ENCODE measurements around the gene LMO7.

Gene LMO7

GRCh38 chr13:75860935-75861334 lies 224.8 kb downstream of the LMO7 start:
- no peak overlapping the region for H3K4ac ChIP-seq (ENCODE audit: low read depth, low read length)
- no peak overlapping the region for H2AK5ac ChIP-seq (ENCODE audit: low read length)
- H4K8ac ChIP-seq (ENCODE audit: low read depth, low read length): no peak overlapping the region
- H3K79me2 ChIP-seq (ENCODE audit: control insufficient read depth, insufficient read depth, low read length): no peaks in the 10 kb centered on the region
- no peak overlapping the region for H3K27ac ChIP-seq (ENCODE audit: low read depth, low read length)
- H3K4me3 ChIP-seq (ENCODE audit: low read length): no peak overlapping the region
- WGBS (ENCODE audit: extremely low coverage, insufficient coverage, low lambda C conversion rate): no CpG with 5 or more reads among the region's 6 CpGs
- H3K18ac ChIP-seq (ENCODE audit: low read length): no peak overlapping the region
- H3K4me2 ChIP-seq (ENCODE audit: low read length): no peak overlapping the region
- H3K27me3 ChIP-seq (ENCODE audit: insufficient read depth, low read length, poor library complexity): no peaks in the 10 kb centered on the region
- H3K36me3 ChIP-seq (ENCODE audit: control insufficient read depth, insufficient read depth, low read length): no peaks in the 10 kb centered on the region
- no peaks in the 10 kb centered on the region for H3K4me1 ChIP-seq (ENCODE audit: control insufficient read depth, low read depth, low read length)
- no peak overlapping the region for H3K9ac ChIP-seq (ENCODE audit: low read length)
- H3K56ac ChIP-seq (ENCODE audit: low read length): no peak overlapping the region
- H2BK120ac ChIP-seq (ENCODE audit: low read depth, low read length): no peak overlapping the region
- H4K5ac ChIP-seq (ENCODE audit: low read length): no peak overlapping the region
- no peak overlapping the region for H2BK5ac ChIP-seq (ENCODE audit: low read length)
- H3K23ac ChIP-seq (ENCODE audit: low read length): no peak overlapping the region
- no peaks in the 10 kb centered on the region for H3K79me1 ChIP-seq (ENCODE audit: low read length)
- peak; percentile 19 for DNase-seq
- no peak overlapping the region for H2BK15ac ChIP-seq (replicated peaks; ENCODE audit: low read depth)

DNA sequence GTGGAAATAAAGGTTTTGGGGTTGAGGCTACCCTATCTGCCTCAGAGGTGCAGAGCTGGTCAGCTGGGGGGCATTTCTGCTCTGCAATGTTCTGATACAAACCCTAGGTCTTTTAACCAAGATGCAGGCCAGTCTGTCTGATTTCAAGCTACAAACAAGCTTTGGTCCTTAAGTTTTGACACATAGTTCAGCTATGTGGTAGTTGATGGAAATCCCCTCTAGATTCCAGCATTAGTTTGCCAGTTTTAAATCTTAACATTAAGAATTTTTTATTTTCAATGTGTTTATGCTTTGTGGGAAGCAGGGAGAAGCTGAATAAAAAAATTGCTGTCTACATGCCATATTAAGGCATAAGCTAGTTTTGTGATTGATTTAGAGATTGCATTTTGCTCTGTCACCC lies 225.7 kb downstream of the LMO7 start:
- Histone ChIP-seq H3K56ac (ENCODE audit: low read length) (no peak overlapping the region), H3K23ac (ENCODE audit: low read length) (no peak overlapping the region), H3K79me2 (ENCODE audit: control insufficient read depth, insufficient read depth, low read length) (no peaks in the 10 kb centered on the region), H2BK5ac (ENCODE audit: low read length) (no peak overlapping the region), H2AK5ac (ENCODE audit: low read length) (no peak overlapping the region), H3K4me1 (ENCODE audit: control insufficient read depth, low read depth, low read length) (no peaks in the 10 kb centered on the region), H3K4me3 (ENCODE audit: low read length) (no peak overlapping the region), H4K8ac (ENCODE audit: low read depth, low read length) (no peak overlapping the region), H2BK120ac (ENCODE audit: low read depth, low read length) (no peak overlapping the region), H3K79me1 (ENCODE audit: low read length) (no peaks in the 10 kb centered on the region), H3K27ac (ENCODE audit: low read depth, low read length) (no peak overlapping the region), H3K18ac (ENCODE audit: low read length) (no peak overlapping the region), H3K36me3 (ENCODE audit: control insufficient read depth, insufficient read depth, low read length) (no peaks in the 10 kb centered on the region), H4K5ac (ENCODE audit: low read length) (no peak overlapping the region), H3K4me2 (ENCODE audit: low read length) (no peak overlapping the region), H3K4ac (ENCODE audit: low read depth, low read length) (no peak overlapping the region), H2BK15ac (replicated peaks; ENCODE audit: low read depth) (no peak overlapping the region), H3K27me3 (ENCODE audit: insufficient read depth, low read length, poor library complexity) (no peaks in the 10 kb centered on the region), H3K9ac (ENCODE audit: low read length) (no peak overlapping the region)
- no peak for DNase-seq

DNA sequence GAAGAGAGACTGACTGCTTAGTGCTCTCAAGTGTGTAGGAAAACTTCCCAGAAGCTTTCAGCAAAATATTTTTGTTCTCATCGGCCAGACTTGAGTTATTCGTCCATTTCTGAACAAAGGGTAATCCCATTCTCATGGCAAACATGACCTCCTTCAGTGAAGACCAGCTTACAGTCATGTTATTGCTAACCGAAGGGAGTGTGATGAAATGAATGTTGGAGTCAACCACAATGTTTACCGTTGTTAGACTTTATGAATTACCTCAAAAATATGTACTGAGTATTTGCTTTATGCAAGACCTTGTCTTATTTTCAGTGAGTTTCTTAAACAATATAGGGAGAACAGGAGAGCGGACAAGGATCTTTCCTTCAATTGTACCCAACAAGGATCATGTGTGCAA lies 228.6 kb downstream of the LMO7 start:
- no peaks in the 10 kb centered on the region for H3K79me1 ChIP-seq (ENCODE audit: low read length)
- H3K27me3 ChIP-seq (ENCODE audit: insufficient read depth, low read length, poor library complexity): no peaks in the 10 kb centered on the region
- H2AK5ac ChIP-seq (ENCODE audit: low read length): no peak overlapping the region
- H3K18ac ChIP-seq (ENCODE audit: low read length): no peak overlapping the region
- WGBS (ENCODE audit: extremely low coverage, insufficient coverage, low lambda C conversion rate): no CpG with 5 or more reads among the region's 5 CpGs
- H4K5ac ChIP-seq (ENCODE audit: low read length): no peak overlapping the region
- H2BK120ac ChIP-seq (ENCODE audit: low read depth, low read length): no peak overlapping the region
- no peak overlapping the region for H4K8ac ChIP-seq (ENCODE audit: low read depth, low read length)
- no peaks in the 10 kb centered on the region for H3K36me3 ChIP-seq (ENCODE audit: control insufficient read depth, insufficient read depth, low read length)
- H3K23ac ChIP-seq (ENCODE audit: low read length): no peak overlapping the region
- no peak overlapping the region for H3K4me3 ChIP-seq (ENCODE audit: low read length)
- no peak overlapping the region for H3K27ac ChIP-seq (ENCODE audit: low read depth, low read length)
- no peak overlapping the region for H3K56ac ChIP-seq (ENCODE audit: low read length)
- no peak overlapping the region for H3K4me2 ChIP-seq (ENCODE audit: low read length)
- no peaks in the 10 kb centered on the region for H3K4me1 ChIP-seq (ENCODE audit: control insufficient read depth, low read depth, low read length)
- H2BK15ac ChIP-seq (replicated peaks; ENCODE audit: low read depth): no peak overlapping the region
- no peak overlapping the region for H3K9ac ChIP-seq (ENCODE audit: low read length)
- H3K4ac ChIP-seq (ENCODE audit: low read depth, low read length): no peak overlapping the region
- no peak for DNase-seq
- H3K79me2 ChIP-seq (ENCODE audit: control insufficient read depth, insufficient read depth, low read length): no peaks in the 10 kb centered on the region
- no peak overlapping the region for H2BK5ac ChIP-seq (ENCODE audit: low read length)

DNA sequence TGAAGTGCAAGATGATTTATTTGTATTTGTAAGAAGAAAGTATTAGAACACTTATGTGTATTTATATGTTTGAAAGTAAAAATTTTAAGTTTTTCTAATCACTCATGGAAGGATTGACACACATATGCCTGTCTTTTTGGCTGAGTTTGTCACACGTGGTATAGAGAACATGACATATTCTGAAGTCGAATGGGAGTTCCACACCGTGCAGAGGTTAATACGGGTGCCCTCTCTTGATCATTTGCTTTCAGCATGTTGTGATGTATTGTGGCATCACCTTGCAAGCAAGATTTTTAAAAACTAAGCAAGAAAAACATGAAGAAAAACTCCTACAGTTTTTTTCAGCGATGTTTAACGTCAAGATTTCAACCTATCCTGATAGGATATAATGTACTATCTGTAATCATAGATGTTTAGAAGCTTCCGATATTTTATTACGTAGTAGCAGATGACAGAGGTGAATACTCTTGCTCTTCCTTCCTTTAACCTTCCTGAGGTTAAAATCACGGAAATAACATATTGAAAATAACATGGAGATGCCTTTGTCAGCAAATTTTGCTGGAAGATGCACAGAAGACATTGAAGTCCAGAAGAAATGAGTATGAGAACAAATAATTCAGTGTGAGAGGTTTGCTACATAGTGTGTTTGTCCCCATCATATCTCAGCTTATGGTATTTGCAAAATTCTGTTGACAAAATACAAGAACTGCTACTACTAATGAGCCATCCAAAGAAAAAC lies 231.4 kb downstream of the LMO7 start:
- Histone ChIP-seq H4K8ac (ENCODE audit: low read depth, low read length) (no peak overlapping the region), H2BK15ac (replicated peaks; ENCODE audit: low read depth) (no peak overlapping the region), H3K23ac (ENCODE audit: low read length) (no peak overlapping the region), H3K9ac (ENCODE audit: low read length) (no peak overlapping the region), H3K79me1 (ENCODE audit: low read length) (no peaks in the 10 kb centered on the region), H3K27ac (ENCODE audit: low read depth, low read length) (no peak overlapping the region), H2AK5ac (ENCODE audit: low read length) (no peak overlapping the region), H3K56ac (ENCODE audit: low read length) (no peak overlapping the region), H2BK120ac (ENCODE audit: low read depth, low read length) (no peak overlapping the region), H3K36me3 (ENCODE audit: control insufficient read depth, insufficient read depth, low read length) (no peaks in the 10 kb centered on the region), H3K27me3 (ENCODE audit: insufficient read depth, low read length, poor library complexity) (no peaks in the 10 kb centered on the region), H3K4ac (ENCODE audit: low read depth, low read length) (no peak overlapping the region), H3K4me1 (ENCODE audit: control insufficient read depth, low read depth, low read length) (no peaks in the 10 kb centered on the region), H3K4me2 (ENCODE audit: low read length) (no peak overlapping the region), H3K4me3 (ENCODE audit: low read length) (no peak overlapping the region), H2BK5ac (ENCODE audit: low read length) (no peak overlapping the region), H4K5ac (ENCODE audit: low read length) (no peak overlapping the region), H3K79me2 (ENCODE audit: control insufficient read depth, insufficient read depth, low read length) (no peaks in the 10 kb centered on the region), H3K18ac (ENCODE audit: low read length) (no peak overlapping the region)
- no CpG with 5 or more reads among the region's 9 CpGs for WGBS (ENCODE audit: extremely low coverage, insufficient coverage, low lambda C conversion rate)
- no peak for DNase-seq

GRCh38 chr13:75869981-75870380 lies 233.9 kb downstream of the LMO7 start:
- Histone ChIP-seq H2BK15ac (replicated peaks; ENCODE audit: low read depth) (no peak overlapping the region), H4K5ac (ENCODE audit: low read length) (no peak overlapping the region), H3K23ac (ENCODE audit: low read length) (no peak overlapping the region), H3K27me3 (ENCODE audit: insufficient read depth, low read length, poor library complexity) (no peaks in the 10 kb centered on the region), H3K4me1 (ENCODE audit: control insufficient read depth, low read depth, low read length) (no peaks in the 10 kb centered on the region), H3K79me2 (ENCODE audit: control insufficient read depth, insufficient read depth, low read length) (no peaks in the 10 kb centered on the region), H2BK5ac (ENCODE audit: low read length) (no peak overlapping the region), H3K56ac (ENCODE audit: low read length) (no peak overlapping the region), H3K4me2 (ENCODE audit: low read length) (no peak overlapping the region), H3K4ac (ENCODE audit: low read depth, low read length) (no peak overlapping the region), H3K36me3 (ENCODE audit: control insufficient read depth, insufficient read depth, low read length) (no peaks in the 10 kb centered on the region), H2AK5ac (ENCODE audit: low read length) (no peak overlapping the region), H3K18ac (ENCODE audit: low read length) (no peak overlapping the region), H3K4me3 (ENCODE audit: low read length) (no peak overlapping the region), H4K8ac (ENCODE audit: low read depth, low read length) (no peak overlapping the region), H2BK120ac (ENCODE audit: low read depth, low read length) (no peak overlapping the region), H3K79me1 (ENCODE audit: low read length) (no peaks in the 10 kb centered on the region), H3K9ac (ENCODE audit: low read length) (no peak overlapping the region), H3K27ac (ENCODE audit: low read depth, low read length) (no peak overlapping the region)
- DNase-seq: no peak
- WGBS (ENCODE audit: extremely low coverage, insufficient coverage, low lambda C conversion rate): no CpG with 5 or more reads among the region's 4 CpGs

DNA sequence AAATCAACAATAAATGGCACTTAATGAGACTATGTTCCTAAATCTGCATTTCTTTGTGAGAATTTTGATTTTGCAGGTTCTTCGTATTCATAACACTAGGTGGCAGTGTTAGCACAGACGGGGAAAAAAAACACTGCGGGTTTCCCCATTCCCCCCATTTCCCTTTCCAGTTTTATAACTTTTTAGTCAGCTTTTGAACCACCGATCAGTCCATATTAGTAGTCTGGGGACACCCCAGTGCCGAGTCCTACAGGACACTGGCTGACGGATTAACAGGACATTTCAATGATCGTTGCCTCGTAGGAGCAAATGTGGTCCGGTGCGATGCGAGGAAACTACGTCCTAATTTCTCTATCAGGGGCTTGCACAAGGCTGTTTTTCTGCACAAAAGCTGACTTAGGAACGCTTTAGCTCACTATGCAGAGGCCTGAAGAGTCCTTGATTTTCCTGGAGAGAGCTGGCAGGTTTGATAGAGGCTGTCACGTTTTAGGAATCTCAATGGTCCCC lies 234.3 kb downstream of the LMO7 start:
- Histone ChIP-seq H3K27ac (ENCODE audit: low read depth, low read length) (no peak overlapping the region), H3K56ac (ENCODE audit: low read length) (peak overlapping the region; percentile 51), H2BK120ac (ENCODE audit: low read depth, low read length) (no peak overlapping the region), H3K9ac (ENCODE audit: low read length) (no peak overlapping the region), H2BK15ac (replicated peaks; ENCODE audit: low read depth) (no peak overlapping the region), H3K36me3 (ENCODE audit: control insufficient read depth, insufficient read depth, low read length) (no peaks in the 10 kb centered on the region), H4K8ac (ENCODE audit: low read depth, low read length) (no peak overlapping the region), H2BK5ac (ENCODE audit: low read length) (no peak overlapping the region), H4K5ac (ENCODE audit: low read length) (no peak overlapping the region), H3K79me1 (ENCODE audit: low read length) (no peaks in the 10 kb centered on the region), H3K4ac (ENCODE audit: low read depth, low read length) (peak overlapping the region; percentile 52), H3K18ac (ENCODE audit: low read length) (peak overlapping the region; percentile 30), H3K4me2 (ENCODE audit: low read length) (no peak overlapping the region), H3K4me1 (ENCODE audit: control insufficient read depth, low read depth, low read length) (no peaks in the 10 kb centered on the region), H3K4me3 (ENCODE audit: low read length) (no peak overlapping the region), H3K79me2 (ENCODE audit: control insufficient read depth, insufficient read depth, low read length) (no peaks in the 10 kb centered on the region), H3K27me3 (ENCODE audit: insufficient read depth, low read length, poor library complexity) (no peaks in the 10 kb centered on the region), H2AK5ac (ENCODE audit: low read length) (no peak overlapping the region), H3K23ac (ENCODE audit: low read length) (no peak overlapping the region)
- no peak for DNase-seq
- WGBS (ENCODE audit: extremely low coverage, insufficient coverage, low lambda C conversion rate): no CpG with 5 or more reads among the region's 14 CpGs
